Daoy (cell line): Measurements from ENCODE around the gene ZNF593OS. TPM values are rescaled to one million over a fixed set of nuclear protein-coding genes. Genes with fewer than 3 reads are reported as not detected.

ENCODE experiments used
- DNase-seq: peaks from one replicate; pipeline ENCODE4 v3.0.0-alpha.2; 2015; ENCODE audit warnings: low read depth
- total RNA-seq: library from RNA; depleted of rRNA; stranded (reverse); fragments of >200 nt; shearing (Covaris generic); gene quantifications from 2 replicates; pipeline ENCODE4 v1.2.3, GENCODE V29; 2014

ZNF593OS gene
- total RNA-seq, 1 experiment from 2014 or later: not detected

DNA sequence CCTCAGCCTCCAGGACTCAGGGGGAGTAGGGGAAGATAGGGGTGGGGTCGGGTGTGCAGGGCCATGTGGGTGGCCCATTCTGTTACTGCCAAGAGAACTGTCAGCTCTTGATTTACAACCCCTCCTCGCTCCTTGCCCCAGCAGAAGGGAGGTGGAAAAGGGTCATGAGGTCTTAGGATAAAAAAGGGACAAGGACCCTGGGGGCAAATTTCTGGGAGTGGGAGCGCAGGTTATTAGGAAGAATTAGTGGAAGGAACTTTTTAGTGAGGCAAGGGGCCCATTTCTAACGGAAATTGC is 11.9 kb downstream of the ZNF593OS start:
- no peak for DNase-seq

DNA sequence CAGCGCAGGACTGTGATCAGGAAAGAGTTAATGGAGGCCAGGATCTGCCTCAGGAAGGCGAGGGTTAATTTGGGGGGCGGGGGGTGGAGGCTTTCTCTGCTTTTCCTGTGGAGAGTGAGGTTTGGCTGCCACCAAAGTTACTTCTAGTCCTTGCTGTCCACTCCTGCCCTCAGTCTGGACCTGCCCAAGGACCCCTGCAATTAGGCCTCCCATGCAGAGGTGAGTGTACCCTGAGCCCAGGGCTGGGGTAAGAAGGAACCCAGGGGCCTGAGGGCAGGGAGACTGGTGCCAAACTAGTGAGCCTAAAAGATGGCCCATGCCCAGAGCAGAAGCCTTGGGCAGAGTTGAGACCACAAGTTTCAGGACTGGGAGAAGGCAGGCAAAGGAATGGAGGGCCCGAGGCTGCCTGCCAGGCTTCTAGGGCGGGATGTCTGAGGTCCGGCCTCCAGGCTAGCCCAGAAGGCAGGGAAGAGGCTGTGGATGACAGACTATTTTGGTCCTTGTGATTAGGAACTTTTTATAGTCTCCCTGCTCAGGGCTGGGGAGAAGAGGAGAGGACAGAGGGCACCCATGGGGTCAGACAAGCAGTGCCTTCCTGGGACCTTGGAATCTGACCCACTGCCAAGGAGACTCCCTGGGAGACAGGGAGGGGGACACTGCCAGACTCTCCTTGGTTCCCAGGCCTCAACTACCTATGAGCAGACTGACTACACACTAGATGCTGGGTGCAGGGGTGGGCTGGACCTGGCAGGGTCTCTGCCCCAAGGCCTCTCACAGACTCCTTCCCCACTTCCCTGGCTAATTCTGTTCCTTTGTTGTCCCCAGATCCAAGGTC is 12.5 kb downstream of the ZNF593OS start, which contains the start of gene FAM110D:
Gene FAM110D (plus strand): TSS at position 172 of the 835 bp plus-strand sequence. CDS start 2,213 bp downstream, outside the sequence.
- no peak for DNase-seq

DNA sequence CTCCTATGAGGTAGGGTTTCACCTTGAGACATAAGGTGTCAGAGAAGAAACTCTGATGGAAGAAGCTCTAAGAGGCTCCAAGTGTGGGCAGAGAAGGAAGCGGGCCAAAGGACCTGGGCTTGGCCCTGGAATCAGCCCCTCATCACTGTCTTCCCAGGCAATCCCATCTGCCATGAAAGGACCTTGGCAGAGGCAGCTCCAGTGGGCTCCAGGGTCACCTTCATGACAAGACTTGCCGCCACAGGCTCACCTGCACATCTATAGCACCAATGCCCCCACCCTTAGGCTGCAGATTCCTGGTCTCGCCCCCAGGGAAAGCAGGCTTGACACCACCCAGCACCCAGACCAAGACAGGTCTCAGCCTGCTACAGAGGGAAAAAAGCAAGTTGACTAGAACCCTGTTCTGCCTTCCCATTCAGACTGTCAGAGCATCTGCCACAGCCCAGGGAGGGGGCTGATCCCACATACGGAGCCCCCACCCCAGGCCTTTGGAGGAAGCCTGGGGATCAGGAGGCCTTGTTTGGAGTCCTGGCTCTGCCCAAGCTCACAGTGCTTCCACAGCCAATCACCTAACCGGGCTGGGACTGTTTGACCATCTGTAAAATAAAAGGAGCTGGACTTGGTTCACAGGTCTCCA is 13.2 kb downstream of the ZNF593OS start:
- DNase-seq: no peak

DNA sequence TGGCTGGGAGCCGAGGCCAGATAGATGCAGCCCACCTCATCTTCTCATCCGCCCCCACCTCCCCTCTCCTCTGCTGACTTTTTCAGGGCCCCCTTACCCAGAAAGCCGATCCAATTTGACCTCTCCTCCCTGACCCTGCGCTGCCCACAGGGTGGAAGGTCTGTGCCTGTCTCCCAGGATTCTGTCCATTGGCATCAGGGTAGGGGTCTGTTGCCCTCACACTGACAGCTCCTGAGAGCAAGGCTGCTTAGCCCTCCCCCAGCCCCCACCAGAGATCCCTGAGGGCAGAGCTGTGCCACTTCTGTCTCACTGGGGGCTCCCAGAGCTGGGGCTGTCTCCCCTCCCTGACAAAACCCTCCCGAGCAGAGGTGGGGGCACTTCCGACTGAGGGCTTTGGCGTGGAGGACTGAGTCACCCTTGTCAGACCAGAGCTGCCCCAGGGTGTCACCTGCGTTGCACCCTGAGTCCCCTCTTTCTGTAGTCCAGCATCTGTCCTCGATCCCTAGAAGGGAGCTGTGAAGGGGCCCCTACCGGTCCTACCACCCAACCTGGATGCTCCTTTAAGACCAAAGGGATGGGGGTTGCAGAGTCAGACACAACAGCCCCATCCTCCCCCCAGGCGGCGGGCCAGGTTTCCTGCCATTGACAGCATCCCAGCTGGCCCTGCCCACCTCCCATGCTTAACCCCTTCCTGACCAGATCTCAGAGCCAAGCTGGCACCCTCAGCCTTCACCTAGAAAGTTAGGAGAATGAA is 15.2 kb downstream of the ZNF593OS start:
- DNase-seq: peak; percentile 47

DNA sequence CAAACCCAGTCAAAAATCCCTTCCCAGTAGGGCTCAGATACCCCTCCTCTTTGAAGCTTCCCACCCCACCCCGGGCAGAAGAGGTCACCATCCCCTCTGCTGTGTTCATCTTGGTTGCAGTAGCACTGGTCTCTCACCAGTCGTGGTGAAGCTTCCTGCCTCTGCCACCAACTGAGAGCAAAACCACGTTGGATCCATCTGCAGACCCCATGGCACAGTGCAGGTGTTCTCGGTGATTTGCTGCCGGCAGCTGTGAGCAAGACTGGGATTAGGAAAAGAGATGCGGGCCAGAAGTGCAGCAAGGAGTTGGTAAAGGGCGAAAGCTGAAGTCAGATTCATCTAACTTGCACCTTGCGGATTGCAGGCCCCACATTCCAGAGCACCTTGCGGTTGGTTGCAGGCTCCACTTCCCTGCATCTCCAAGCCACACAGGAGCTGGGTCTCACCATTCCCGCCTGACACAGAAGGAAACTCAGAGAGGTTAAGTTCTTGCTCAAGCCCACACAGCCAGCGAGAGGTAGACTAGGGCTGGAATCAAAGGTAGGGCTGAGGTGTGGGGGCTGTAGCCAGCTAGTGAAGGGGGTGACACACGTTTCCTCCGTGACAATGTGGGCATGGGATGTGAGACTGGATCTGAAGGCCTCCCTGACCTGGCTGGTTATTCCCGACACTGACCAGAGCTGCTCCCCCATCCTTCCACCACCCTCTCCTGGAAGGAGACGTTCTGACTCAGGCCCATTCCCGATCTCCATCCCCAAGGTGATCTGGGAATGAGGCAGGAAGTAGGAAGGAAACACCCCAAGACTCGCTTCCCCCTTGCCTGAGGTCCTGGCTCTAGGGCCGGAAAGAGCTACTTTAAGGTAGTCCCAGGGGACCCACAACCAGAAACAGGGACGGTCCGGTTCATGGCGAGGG is 16.0 kb downstream of the ZNF593OS start:
- DNase-seq: no peak

DNA sequence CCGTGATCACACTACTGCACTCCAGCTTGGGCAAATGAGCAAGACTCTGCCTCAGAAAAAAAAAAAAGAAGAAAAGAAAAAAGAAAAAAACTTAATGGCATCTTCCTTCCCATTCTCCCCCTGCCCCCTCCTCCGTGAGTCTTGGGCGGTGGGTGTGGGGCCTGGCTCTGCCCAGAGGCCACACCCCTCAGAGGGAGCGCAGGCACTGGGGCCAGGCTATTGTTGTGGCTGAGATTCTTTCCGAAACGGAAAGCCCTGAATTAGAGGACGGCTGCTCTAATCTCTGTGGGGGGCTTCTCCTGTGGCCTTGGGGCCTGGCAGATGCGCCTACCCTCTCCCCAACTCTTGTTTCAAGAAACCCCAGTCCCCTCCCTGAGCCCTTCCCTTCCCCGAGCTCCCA is 16.9 kb downstream of the ZNF593OS start:
- no peak for DNase-seq

DNA sequence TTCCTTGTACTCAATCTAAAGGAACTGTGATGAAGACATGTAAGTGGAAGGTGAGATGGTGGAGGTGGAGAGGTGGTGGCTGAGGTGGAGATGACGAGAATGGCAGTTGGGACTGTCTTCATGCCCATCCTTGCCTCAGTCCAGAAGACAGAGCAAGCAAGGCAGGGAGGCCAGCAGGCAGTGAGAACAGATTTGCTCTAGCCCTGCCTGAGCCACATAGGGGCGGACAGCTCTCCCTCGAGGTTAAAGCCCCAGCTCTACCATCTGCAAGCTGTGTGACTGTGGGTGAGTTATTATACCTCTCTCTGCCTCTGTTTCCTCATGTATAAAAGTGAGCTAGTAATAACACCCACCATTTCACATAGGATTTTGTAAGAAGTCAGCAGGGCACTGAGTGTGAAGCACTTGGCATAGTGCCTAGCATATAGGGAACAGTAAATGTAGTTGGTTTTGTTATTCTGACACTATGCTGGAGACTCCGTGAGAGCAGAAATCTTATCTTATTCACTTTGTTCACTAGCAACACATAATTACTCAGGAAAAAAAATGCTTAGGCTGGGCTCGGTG is 17.6 kb downstream of the ZNF593OS start:
- no peak for DNase-seq

DNA sequence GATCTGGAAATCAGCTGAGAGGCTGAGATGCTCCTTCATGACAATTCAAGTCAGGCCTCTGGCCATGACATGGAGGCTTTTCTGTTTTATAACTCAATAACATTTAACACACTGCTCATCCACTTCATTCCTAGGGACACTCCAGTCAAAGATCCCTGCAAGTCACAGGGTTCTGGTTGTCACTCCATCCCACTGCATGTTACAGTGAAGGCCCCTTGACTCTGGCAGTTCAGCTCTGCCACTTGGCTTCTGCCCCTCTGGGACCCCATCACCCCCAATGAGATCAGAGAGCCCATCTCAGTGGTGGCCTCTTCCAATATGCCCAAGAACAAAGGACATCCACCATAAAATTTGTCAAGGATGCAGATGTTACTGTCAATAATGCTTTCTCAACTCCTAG is 22.7 kb downstream of the ZNF593OS start:
- no peak for DNase-seq

DNA sequence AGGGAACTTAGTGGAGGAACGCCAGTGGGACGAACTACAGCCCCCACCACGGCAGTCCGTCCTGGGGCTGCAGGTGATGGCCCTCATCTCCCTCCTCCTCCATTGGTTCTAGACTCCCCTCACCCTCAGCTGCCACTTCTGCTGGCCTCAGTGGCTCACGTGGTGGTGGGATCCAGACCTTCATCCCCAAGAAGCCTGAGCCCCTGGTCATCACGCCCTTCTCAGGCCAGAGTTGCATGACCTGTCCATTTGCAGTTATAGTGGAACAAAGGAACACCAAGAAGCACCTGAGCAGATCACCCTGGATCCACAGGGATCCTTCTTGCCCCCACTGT is 25.7 kb downstream of the ZNF593OS start:
- DNase-seq: no peak

DNA sequence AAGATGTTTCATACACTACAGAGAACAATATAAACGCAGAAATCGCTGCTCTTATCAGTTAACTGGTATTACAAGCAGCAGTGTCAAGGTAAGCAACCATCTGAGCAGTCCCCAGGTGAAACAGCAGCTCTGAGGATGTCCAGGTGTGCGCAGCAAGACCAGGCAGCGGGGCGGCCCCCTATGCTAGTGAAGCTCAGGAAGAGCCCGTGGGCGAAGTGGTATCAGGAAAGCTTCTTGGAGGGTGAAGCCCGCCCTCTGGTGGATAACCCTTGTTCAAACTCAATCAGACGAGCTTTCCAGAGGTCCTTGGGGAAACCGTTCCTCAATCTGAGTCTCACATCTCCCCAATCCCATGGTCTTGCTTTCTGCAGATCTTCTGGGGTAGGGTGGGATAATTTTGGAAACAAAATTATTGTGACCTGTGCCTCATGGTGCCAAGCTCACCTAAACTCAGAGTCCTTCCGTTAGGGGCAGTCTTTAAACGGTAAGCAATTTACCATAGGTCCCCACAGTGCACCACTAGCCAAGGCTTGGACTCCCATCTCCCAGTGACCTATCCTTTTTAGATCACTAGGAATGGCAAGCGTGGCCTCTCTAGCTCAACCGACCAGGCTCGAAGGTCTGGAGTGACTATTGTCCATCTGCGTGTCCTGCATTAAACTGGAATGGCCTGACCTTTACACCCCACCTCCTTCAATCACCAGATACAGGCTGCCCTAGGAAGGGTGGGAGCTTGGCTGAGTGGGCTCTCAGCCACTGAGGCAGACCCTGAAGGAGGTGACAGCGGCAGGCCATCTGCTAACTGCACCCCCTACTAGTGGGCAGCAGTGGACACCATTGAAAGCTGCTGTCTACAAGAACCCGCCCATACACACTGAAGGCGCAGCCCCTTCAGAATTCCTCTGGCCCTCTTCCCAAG is 26.3 kb downstream of the ZNF593OS start:
- peak; percentile 83 for DNase-seq

DNA sequence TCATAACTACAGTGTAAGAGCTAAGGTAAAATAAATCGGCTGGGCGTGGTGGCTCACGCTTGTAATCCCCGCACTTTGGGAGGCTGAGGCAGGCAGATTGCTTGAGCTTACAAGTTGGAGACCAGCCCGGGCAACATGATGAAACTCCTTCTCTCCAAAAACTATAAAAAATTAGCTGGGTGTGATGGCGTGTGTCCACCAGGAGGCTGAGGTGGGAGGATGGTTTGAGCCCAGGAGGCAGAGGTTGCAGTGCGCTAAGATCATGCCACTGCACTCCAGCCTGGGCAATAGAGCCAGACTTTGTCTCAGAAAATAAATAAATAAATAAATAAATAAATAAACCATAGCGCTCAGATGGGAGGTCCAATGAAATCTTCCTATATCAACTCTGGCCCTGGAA is 29.5 kb downstream of the ZNF593OS start:
- no peak for DNase-seq

DNA sequence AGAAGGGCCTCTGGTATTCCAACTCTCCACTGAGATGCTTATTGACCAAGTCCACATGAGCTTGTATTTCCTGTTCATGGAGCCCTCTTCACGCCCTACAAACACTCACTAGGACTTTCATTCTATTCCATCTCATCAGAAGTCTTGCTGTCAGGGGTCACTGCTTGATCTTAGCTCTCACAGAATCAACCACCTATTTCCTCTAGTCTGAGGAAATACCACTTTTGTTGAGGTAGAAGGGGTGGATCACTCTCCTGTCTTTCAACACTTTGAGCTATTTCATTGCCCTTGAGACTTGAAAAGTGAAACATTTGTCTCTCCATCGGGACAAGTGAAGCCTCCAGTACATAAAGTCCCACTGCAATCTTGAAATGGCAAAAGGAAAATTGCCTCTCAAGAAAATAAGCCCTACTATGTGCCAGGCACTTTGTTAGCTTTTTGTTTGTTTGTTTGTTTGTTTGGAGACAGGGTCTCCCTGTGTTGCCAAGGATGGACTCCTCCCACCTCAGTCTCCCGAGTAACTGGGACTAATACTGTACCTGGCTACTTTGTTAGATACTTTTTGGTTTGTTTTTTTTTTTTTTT is 32.6 kb downstream of the ZNF593OS start:
- no peak for DNase-seq

DNA sequence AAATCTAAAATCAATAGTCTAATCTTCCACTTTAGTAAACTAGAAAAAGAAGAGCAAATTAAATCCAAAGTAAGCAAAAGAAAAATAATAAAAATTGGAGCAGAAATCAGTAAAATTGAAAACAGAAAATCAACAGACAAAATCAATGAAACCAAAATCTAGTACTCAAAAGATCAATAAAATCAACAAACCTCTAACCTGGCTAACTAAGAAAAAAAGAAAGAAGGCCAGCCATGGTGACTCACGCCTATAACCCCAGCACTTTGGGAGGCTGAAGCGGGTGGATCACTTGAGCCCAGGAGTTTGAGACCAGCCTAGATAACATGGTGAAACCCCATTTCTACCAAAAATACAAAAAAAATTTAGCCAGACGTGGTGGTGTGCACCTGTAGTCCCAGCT is 37.2 kb downstream of the ZNF593OS start:
- no peak for DNase-seq

DNA sequence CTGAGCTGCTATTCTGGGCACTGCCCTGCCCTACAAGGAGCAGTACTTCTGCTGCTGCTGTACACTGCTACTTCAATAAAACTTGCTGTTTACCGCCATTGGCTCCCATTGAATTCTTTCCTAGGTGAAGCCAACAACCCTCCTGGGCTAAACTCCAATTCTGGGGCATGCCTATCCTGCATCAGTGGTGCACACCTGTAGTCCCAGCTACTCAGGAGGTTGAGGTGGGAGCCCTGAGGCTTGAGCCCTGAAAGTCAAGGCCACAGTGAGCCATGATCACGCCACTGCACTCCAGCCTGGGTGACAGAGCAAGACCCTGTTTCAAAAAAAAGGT is 38.8 kb downstream of the ZNF593OS start:
- no peak for DNase-seq

DNA sequence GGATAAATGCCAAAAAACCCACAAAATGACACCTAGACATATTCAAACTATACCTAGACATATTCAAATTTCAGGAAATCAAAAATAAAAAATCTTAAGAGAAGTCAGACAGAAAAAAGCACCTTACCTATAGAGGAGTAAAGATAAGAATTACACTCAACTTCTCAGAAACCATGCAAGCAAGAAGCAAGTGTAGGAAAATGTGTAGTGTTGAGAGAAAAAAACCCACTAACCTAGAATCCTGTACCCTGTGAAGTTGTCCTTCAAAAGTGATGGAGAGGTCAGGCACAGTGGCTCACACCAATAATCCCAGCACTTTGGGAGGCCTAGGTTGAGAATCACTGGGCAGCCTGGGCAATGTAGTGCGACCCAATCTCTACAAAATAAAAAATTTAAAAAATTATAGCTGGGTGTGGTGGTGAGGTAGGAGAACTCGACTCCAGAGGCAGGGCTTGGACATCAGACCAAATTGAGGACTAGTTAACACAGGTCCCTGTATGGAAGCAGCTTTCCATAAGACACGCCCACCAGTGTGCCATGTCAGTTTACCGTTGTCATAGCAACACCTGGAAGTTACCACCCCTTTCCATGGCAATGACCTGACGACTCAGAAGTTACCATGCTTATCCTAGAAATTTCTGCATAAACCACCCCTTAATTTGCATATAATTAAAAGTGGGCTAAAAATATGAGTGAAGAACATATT is 39.4 kb downstream of the ZNF593OS start:
- peak; percentile 25 for DNase-seq

DNA sequence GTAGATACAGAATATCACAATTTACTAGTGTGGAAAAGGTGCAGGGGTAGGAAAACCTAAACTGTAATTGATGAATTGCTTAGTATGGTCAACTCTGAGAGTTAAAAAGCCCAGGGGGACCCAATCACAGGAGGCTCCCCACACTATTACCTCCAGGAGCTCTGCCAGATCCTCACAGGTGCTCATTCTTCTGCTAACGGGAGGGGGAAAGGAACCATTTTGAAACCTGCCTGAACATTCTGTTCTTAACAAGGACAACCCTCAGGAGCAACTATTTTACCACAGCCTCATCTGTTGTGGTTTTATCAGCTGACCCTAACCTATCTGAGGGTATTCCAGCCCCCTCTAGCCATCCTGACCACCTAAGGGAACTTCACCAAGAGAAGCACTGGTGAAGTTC is 40.9 kb downstream of the ZNF593OS start:
- DNase-seq: no peak

DNA sequence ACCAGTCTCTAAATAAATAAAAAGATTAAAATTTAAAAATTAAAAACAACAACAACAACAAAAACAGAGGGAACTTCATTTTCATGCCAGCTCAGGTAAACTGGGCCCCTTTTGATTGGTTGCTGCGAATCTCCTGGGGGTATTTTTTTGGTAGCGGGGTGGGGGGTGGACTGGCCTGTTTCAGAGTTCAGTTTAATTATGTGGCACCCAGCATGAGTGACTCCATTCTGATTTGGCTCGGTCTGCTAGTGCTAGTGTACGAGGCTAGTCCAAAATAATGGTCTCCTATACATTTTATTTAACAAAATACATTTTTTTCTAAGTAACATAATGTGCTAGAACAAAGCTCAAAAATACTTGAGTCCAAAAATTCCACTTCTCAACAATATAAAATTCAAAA is 41.9 kb downstream of the ZNF593OS start:
- DNase-seq: no peak

DNA sequence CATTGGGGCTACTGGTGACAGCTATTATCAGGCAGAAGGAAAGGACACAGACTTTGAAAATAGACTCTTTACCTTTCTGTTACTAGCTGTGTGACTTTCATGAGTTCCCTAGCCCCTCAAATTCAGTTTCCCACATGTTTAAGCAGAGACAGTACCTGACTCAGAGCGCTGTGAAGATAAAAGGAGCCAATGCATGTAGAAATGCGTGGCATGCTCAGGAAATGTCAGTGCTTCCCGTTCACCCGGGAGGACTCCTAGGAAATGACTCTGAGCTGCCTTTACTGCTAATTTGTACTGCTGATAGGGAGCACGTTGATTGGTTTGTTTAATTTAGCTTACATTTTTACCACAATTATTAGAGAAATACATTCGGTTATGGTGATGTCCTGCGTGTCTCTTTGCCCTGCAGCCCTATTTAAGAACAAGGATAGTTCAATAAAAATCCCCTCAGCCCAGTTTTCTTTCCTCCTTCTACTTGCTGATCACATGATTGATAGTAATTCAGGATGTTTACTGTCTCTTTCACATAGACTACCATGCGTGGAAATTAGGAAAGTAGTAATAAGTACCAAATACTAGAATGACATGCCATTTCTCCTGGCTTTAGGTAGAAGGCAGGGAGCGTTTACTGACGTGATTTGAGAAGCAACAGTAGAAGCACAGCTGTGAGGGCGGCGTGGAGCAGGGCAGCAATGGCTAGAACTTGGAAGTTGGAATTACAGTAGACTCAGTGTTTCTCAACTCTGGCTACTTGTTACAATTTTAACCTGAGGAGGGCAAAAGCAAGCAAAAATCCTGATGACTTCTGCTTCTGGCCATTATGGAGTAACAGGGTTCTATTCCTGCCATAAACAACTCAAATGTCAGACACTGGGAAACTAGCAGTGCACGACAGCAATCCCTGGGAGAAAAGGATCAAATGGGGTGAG is 44.1 kb downstream of the ZNF593OS start:
- DNase-seq: peak; percentile 44
